WERI-Rb-1 (cell line): ENCODE data around the gene LPAR2.

Experiments used
- DNase-seq: peaks from one replicate; pipeline ENCODE4 v3.0.0-alpha.2; 2020
- H3K27ac ChIP-seq: fragments of 250-450 bp; sonication (Bioruptor Pico); 2 replicates; pipeline ENCODE4 v1.5.1; 2020; ENCODE audit warnings: mild to moderate bottlenecking, moderate library complexity
- H3K27me3 ChIP-seq: fragments of 250-450 bp; sonication (Bioruptor Pico); 2 replicates; pipeline ENCODE4 v1.5.1; 2021; ENCODE audit warnings: mild to moderate bottlenecking, low read depth, moderate library complexity; ENCODE audit not compliant: insufficient read depth, severe bottlenecking
- H3K36me3 ChIP-seq: fragments of 250-450 bp; sonication (Bioruptor Pico); 2 replicates; pipeline ENCODE4 v1.5.1; 2020; ENCODE audit warnings: mild to moderate bottlenecking, moderate library complexity
- H3K4me3 ChIP-seq: 2 replicates; pipeline ENCODE4 v1.5.1; 2011; ENCODE audit warnings: low read depth, mild to moderate bottlenecking, control low read depth, low read length
- H3K9me3 ChIP-seq: fragments of 250-450 bp; sonication (Bioruptor Pico); 2 replicates; pipeline ENCODE4 v1.5.1; 2021; ENCODE audit warnings: mild to moderate bottlenecking, moderate library complexity; ENCODE audit not compliant: severe bottlenecking
- TF ChIP-seq, protein P1 (sequence below): IDR thresholded peaks from 2 replicates; pipeline ENCODE4 v1.5.1; 2011; ENCODE audit warnings: low read depth, mild to moderate bottlenecking, control low read depth, inconsistent platforms, low read length

Gene LPAR2

GRCh38 chr19:19637186-19637522 lies 9.1 kb upstream of the LPAR2 start:
- no peaks in the 10 kb centered on the region for H3K9me3 ChIP-seq
- H3K36me3 ChIP-seq = peaks cover 6% of the 10 kb centered on the region
- H3K27ac ChIP-seq = no peak overlapping the region
- no peaks in the 10 kb centered on the region for H3K27me3 ChIP-seq
- DNase-seq = no peak
- no peak overlapping the region for H3K4me3 ChIP-seq
- TF ChIP-seq, protein P1, sequence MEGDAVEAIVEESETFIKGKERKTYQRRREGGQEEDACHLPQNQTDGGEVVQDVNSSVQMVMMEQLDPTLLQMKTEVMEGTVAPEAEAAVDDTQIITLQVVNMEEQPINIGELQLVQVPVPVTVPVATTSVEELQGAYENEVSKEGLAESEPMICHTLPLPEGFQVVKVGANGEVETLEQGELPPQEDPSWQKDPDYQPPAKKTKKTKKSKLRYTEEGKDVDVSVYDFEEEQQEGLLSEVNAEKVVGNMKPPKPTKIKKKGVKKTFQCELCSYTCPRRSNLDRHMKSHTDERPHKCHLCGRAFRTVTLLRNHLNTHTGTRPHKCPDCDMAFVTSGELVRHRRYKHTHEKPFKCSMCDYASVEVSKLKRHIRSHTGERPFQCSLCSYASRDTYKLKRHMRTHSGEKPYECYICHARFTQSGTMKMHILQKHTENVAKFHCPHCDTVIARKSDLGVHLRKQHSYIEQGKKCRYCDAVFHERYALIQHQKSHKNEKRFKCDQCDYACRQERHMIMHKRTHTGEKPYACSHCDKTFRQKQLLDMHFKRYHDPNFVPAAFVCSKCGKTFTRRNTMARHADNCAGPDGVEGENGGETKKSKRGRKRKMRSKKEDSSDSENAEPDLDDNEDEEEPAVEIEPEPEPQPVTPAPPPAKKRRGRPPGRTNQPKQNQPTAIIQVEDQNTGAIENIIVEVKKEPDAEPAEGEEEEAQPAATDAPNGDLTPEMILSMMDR = no peak

DNA sequence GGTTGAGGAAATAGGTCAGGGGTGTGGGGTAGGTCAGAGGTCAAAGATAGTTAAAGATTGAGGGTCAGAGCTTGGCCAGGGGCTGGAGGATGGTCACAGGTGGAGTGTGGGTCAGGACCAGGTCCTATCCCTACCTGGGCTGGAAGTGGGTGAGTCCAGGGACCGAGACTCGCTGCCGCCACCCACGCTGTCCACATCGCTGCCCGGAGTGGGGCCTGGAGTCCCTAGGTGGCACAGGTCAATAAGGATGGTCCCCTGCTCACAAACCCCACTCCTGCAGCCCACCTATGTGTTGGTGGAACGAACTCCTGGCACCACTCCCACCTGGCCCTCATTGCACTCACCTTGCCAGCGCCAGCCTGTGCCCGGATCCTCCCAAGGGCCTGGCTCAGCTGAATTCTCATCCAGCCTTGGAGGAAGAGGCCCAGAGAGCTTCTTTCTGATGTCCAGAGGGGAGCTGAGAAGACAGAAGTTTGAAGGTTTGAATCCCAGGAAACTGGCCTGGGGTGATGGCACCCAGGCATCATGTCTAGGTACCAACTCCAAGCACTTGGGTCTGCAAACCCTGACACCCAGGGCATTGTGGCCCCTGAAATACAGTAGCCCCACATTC lies 8.7 kb upstream of the LPAR2 start:
- H3K27me3 ChIP-seq = no peaks in the 10 kb centered on the region
- H3K4me3 ChIP-seq = no peak overlapping the region
- peaks cover 6% of the 10 kb centered on the region for H3K36me3 ChIP-seq
- no peaks in the 10 kb centered on the region for H3K9me3 ChIP-seq
- DNase-seq = no peak
- no peak overlapping the region for H3K27ac ChIP-seq
- TF ChIP-seq, protein P1 = no peak

DNA sequence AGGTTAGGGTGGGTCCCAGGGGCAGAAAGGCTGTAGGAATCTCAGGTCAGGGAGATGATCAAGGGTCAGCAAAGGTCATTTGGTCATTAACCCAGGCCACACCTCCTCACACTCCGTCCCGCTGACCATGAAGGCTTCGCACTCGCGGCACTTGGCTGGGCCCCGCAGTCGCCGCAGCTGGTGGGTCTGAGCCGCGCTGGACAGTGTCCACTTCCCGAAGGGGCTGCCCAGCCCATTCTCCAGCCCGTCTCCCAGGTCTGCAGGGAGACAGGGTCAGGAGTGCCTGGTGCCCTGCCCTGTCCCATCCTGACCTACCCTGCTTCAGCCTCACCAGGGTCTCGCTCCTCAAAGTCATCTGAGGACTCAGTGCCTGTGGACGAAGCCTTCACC lies 7.3 kb upstream of the LPAR2 start:
- H3K9me3 ChIP-seq = no peaks in the 10 kb centered on the region
- no peaks in the 10 kb centered on the region for H3K27me3 ChIP-seq
- no peak overlapping the region for H3K4me3 ChIP-seq
- H3K27ac ChIP-seq = no peak overlapping the region
- peaks cover 6% of the 10 kb centered on the region for H3K36me3 ChIP-seq
- TF ChIP-seq, protein P1 = no peak
- DNase-seq = no peak

DNA sequence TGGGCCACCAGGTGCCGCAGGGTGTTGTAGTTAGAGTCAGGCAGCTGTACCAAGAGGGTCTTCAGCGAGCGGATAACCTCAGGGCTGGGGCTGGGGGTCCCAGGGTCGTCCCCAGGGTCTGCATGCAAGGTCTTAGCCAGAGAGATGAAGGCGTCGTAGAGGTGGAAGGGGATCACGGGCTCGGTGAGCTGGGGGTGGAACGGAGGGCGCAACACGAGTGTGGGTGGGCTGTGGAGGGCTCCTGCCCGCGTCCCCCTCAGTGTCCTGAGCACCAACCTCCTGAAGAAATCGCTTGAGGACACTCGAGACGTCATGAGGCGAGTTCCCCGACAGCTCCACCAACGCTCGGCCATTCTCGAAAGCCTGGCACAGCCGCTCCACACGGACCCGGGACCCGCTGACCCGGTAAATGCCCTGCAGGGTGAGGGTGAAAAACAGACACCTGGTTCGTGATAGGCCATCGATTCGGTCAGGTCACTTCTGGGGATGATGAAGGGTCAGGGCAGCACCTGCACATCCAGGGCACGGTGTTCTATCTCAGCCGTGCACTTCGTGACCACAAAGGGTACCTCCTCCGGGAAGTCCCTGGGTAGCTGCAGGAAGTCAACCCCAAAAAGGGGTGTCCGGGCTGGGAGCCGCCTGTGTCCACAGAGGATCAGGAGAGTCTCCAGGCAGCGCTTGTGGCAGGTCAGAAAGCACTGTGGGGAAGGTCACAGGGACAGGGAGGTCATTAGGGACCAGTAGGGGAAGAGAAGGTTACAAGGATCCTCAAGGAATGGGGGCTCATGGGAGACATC lies 6.7 kb upstream of the LPAR2 start:
- no peaks in the 10 kb centered on the region for H3K9me3 ChIP-seq
- TF ChIP-seq, protein P1 = no peak
- DNase-seq = no peak
- no peak overlapping the region for H3K27ac ChIP-seq
- H3K27me3 ChIP-seq = no peaks in the 10 kb centered on the region
- peaks cover 6% of the 10 kb centered on the region for H3K36me3 ChIP-seq
- no peak overlapping the region for H3K4me3 ChIP-seq

DNA sequence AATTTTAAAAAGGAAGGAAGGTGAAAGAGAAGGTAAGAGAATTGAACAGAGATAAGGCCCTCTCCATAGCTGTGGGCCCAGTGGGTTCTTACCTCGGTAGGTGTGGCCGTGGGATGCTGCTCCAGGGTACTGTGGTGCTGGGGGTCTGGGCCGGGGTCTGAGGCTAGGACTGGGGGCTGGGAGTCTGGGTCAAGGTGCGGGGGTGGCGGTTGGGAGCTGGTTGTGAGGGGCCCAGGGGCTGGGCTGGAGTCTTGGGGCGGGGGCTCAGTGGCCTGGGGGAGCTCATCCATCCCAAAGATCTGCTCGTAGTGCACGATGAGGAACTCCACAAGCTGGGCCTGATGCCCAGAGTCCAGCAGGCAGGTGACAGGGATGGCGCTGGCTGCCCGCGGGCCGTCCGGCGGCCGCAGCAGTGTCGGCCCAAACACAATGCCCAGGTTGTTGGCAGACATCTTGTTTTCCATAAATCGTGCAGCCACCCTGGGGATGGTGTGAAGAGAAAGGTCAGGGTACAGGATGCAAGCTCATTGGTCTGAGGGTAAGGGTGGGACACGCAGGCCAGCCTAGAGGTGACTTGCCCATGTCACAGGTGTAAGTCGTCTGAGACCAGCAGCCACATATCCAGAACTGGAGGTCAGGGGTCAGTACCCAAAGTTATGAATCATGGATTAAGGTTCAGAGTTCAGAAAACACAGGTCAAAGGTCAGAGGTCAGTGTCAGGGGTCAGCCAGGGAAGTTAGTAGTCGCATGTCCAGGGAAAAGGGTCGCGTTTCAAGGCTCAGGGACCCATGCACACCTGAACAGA lies 5.9 kb upstream of the LPAR2 start:
- Histone ChIP-seq H3K9me3 (no peaks in the 10 kb centered on the region), H3K27me3 (no peaks in the 10 kb centered on the region), H3K4me3 (no peak overlapping the region), H3K36me3 (peaks cover 6% of the 10 kb centered on the region), H3K27ac (no peak overlapping the region)
- TF ChIP-seq, protein P1 = no peak
- no peak for DNase-seq
